Effector memory CD4-positive, alpha-beta T cell (primary cell): ENCODE measurements around the gene CDK5RAP1.

ENCODE experiments used
- DNase-seq, 3 donors: peaks; one replicate each; pipeline ENCODE4 v3.0.0-alpha.2; 2020
- H3K27ac ChIP-seq: 2 replicates; pipeline ENCODE4 v1.7.0; 2013; ENCODE audit warnings: mild to moderate bottlenecking, low read length, moderate library complexity; ENCODE audit not compliant: insufficient read depth, poor library complexity, severe bottlenecking
- H3K27me3 ChIP-seq: replicated peaks from 2 replicates; pipeline ENCODE4 v1.7.0; 2013; ENCODE audit warnings: mild to moderate bottlenecking, low read length; ENCODE audit not compliant: insufficient read depth, control insufficient read depth, poor library complexity, severe bottlenecking
- H3K36me3 ChIP-seq: 2 replicates; pipeline ENCODE4 v1.7.0; 2013; ENCODE audit warnings: mild to moderate bottlenecking, low read length, moderate library complexity; ENCODE audit not compliant: control insufficient read depth, insufficient read depth
- H3K4me1 ChIP-seq: 2 replicates; pipeline ENCODE4 v1.7.0; 2013; ENCODE audit warnings: low read length, mild to moderate bottlenecking; ENCODE audit not compliant: control insufficient read depth, insufficient read depth, poor library complexity, severe bottlenecking
- H3K4me3 ChIP-seq: 2 replicates; pipeline ENCODE4 v1.7.0; 2013; ENCODE audit warnings: low read length, low read depth, mild to moderate bottlenecking; ENCODE audit not compliant: insufficient read depth, poor library complexity, severe bottlenecking
- H3K9me3 ChIP-seq: 2 replicates; pipeline ENCODE4 v1.7.0; 2013; ENCODE audit warnings: mild to moderate bottlenecking, low read length, moderate library complexity; ENCODE audit not compliant: control insufficient read depth

Gene CDK5RAP1

DNA sequence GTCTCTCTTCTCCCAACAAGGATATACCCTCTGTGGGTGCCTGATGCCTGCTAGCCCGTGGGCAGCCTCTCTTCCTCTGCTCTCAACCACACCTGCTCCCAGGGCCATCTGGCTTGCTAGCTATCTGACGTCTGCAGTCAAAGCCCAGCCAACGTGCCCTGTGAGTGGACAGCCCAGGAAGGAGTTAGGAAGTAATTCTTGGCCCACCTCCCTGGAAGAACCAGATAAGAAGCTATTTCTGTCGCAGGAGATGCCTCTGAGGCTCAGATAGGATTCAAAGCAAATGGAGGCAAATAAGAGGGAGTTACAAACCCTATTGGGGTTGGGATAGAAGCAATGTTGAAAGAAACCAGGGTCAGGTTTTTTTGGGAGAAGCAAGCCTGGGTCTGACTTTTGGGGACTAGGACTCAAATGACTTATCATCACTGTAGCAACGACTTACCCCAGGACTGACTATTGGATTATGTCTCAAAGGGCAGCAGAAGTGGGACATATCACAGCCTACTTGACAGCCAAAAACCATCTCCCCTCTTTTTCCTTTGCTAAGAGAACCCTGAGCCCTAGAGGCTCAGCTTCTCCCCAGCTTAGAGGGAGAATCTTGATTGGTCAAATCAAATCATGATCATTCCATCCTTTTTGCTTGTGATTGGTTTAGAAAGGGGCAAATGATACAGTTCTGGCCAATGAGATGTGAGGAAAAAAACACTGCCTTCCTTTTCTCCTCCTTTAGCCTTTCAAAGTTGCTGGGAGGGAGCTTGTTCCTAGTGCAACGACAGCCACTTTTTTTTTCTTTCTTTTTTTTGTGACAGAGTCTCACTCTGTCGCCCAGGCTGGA lies 18.0 kb upstream of the CDK5RAP1 start:
- no peaks in the 10 kb centered on the region for H3K27me3 ChIP-seq
- no peaks in the 10 kb centered on the region for H3K4me1 ChIP-seq

GRCh38 chr20:33418033-33418432 lies 16.7 kb upstream of the CDK5RAP1 start:
- no peaks in the 10 kb centered on the region for H3K9me3 ChIP-seq
- no peaks in the 10 kb centered on the region for H3K4me1 ChIP-seq
- H3K4me3 ChIP-seq, result no peak overlapping the region
- DNase-seq, result no peak
- no peaks in the 10 kb centered on the region for H3K36me3 ChIP-seq
- H3K27me3 ChIP-seq, result no peaks in the 10 kb centered on the region
- H3K27ac ChIP-seq, result no peak overlapping the region

More for the DNA sequence above, 18.0 kb upstream of the CDK5RAP1 start:
- Histone ChIP-seq H3K36me3 (no peaks in the 10 kb centered on the region), H3K9me3 (no peaks in the 10 kb centered on the region), H3K4me3 (no peak overlapping the region), H3K27ac (no peak overlapping the region)
- DNase-seq, result no peak

GRCh38 chr20:33415948-33416347 lies 14.6 kb upstream of the CDK5RAP1 start:
- Histone ChIP-seq H3K27ac (no peak overlapping the region), H3K9me3 (no peaks in the 10 kb centered on the region), H3K4me3 (no peak overlapping the region), H3K27me3 (no peaks in the 10 kb centered on the region), H3K4me1 (no peaks in the 10 kb centered on the region), H3K36me3 (peaks cover 7% of the 10 kb centered on the region)
- no peak for DNase-seq

- H3K9me3 ChIP-seq, result no peaks in the 10 kb centered on the region
- no peak for DNase-seq
- H3K27ac ChIP-seq, result no peak overlapping the region
- peaks cover 14% of the 10 kb centered on the region for H3K36me3 ChIP-seq
- no peaks in the 10 kb centered on the region for H3K4me1 ChIP-seq
- no peaks in the 10 kb centered on the region for H3K27me3 ChIP-seq
- H3K4me3 ChIP-seq, result no peak overlapping the region
Measured at GRCh38 chr20:33412484-33412838, 11.1 kb upstream of the CDK5RAP1 start.

DNA sequence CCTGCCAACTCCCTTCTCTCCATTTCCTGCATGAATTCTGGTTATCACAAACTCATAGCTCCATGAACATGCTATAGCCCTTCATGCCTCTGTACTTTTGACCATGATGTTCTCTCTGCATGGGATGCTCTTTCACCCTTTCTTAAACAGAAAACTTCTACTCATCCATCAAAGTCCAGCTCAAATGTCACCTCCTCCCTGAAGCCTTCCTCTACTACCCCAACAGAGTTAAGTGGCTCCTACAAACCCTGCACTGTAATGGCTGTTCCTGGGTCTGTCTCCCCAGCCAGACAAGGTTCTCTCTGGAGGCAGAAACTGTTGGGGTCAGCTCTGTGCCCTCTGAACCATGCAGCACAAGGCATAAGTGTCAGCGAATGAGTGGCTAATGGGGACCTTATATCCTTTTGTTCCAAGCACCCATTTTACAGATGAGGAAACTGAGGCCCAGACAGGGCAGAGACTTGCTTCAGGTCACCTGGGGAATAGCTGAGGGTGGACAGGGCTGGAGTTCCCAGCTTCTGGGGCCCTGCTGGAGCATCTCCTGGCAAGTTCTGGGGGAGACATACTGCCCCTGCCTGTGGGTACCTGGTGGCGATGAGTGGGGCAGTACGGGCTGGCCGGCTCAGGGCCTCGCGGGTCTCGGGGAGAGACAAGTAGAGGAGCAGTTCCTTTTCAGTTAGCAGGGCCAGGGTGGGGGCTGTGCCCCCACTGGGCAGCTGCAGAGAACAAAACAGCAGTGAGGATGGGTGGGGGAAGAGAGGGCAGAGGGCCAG lies 10.6 kb upstream of the CDK5RAP1 start:
- Histone ChIP-seq H3K4me3 (no peak overlapping the region), H3K4me1 (no peaks in the 10 kb centered on the region), H3K27me3 (no peaks in the 10 kb centered on the region), H3K27ac (no peak overlapping the region), H3K36me3 (peaks cover 14% of the 10 kb centered on the region), H3K9me3 (no peaks in the 10 kb centered on the region)
- DNase-seq, result no peak

GRCh38 chr20:33411242-33411641 lies 9.9 kb upstream of the CDK5RAP1 start:
- H3K27ac ChIP-seq, result no peak overlapping the region
- no peaks in the 10 kb centered on the region for H3K4me1 ChIP-seq
- no peaks in the 10 kb centered on the region for H3K9me3 ChIP-seq
- H3K4me3 ChIP-seq, result no peak overlapping the region
- DNase-seq, result no peak
- H3K27me3 ChIP-seq, result no peaks in the 10 kb centered on the region
- peaks cover 14% of the 10 kb centered on the region for H3K36me3 ChIP-seq

- Histone ChIP-seq H3K9me3 (no peaks in the 10 kb centered on the region), H3K27ac (no peak overlapping the region), H3K4me3 (no peak overlapping the region), H3K27me3 (no peaks in the 10 kb centered on the region), H3K36me3 (peaks cover 14% of the 10 kb centered on the region), H3K4me1 (no peaks in the 10 kb centered on the region)
- DNase-seq, result no peak
Measured at GRCh38 chr20:33410081-33410742, 8.9 kb upstream of the CDK5RAP1 start.

- no peak overlapping the region for H3K27ac ChIP-seq
- H3K27me3 ChIP-seq, result no peaks in the 10 kb centered on the region
- H3K4me3 ChIP-seq, result no peak overlapping the region
- no peaks in the 10 kb centered on the region for H3K4me1 ChIP-seq
- H3K9me3 ChIP-seq, result no peaks in the 10 kb centered on the region
- peaks cover 14% of the 10 kb centered on the region for H3K36me3 ChIP-seq
- no peak for DNase-seq
Measured at GRCh38 chr20:33408716-33409654, 7.7 kb upstream of the CDK5RAP1 start.

- Histone ChIP-seq H3K4me3 (no peak overlapping the region), H3K27ac (no peak overlapping the region), H3K27me3 (no peaks in the 10 kb centered on the region), H3K9me3 (no peaks in the 10 kb centered on the region), H3K4me1 (no peaks in the 10 kb centered on the region), H3K36me3 (peaks cover 14% of the 10 kb centered on the region)
- DNase-seq, result no peak
Measured at GRCh38 chr20:33408313-33408712, 7.0 kb upstream of the CDK5RAP1 start.
